ENCODE results near the gene GPC6. TPM values are rescaled to one million over a fixed set of nuclear protein-coding genes. Genes with fewer than 3 reads are reported as not detected.
A peak's percentile ranks its signal among the peaks of the same experiment; 100 is the strongest.

The GPC6 gene
- total RNA-seq, 1 experiment from 2014 or later = 1.6 TPM

DNA sequence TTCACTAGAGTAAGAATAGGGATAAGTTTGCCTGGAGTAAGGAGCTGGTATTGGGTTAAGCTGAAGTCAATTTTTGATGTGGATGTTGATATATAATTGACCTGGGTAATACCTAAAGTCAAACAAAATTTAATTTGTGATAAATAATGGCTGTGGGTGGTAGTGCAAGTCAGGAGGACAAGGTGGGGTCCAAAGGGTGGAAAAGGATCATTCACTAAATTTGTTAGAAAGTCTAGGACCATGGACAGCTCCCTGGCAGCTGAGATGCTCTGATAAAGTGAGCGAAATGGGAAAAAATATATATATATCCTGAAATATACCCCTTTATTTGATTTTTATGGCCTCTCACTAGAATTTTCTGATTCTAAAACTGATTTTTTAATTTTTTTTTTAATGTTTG, 463.5 kb downstream of the GPC6 start:
- H3K4me1 ChIP-seq (replicated peaks) = no peaks in the 10 kb centered on the region
- no peaks in the 10 kb centered on the region for H3K36me3 ChIP-seq
- H3K4me3 ChIP-seq = no peak overlapping the region
- no peaks in the 10 kb centered on the region for H3K27me3 ChIP-seq (replicated peaks)
- peak; percentile 61 for DNase-seq (ENCODE audit: low read depth in 1 of 2, low spot score in 2 of 2)
- H3K27ac ChIP-seq = no peak overlapping the region
- no peaks in the 10 kb centered on the region for H3K9me3 ChIP-seq (replicated peaks)

DNA sequence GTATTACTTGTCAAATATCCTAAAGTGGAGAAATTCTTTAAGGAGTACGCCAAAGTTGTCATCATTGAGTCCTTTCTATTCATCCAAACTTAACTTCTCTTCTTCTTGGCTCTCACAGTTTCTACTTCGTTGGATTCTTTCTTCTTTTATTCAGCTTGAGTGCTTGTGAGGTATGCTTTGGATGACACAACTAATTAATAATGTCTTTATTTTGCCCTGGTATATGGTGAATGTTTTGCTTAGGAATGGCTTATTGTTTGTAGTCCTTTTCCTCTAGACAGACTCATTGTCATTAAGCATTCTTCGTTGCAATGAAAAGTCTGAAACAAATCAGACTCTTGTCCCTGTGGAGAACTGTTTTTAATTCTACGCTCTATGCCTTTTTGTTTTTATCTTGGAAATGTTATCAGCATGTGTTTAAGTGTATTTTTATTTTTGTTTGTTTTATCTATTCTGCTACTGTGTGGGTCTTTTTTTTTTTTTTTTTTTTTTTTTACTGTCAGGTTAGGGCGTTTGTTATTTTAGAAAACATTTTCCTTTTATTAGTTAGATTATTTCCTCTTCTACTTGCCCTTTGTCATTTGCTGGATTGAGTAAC, 471.5 kb downstream of the GPC6 start:
- no peak for DNase-seq (ENCODE audit: low read depth in 1 of 2, low spot score in 2 of 2)
- Histone ChIP-seq H3K9me3 (replicated peaks) (no peaks in the 10 kb centered on the region), H3K27me3 (replicated peaks) (no peaks in the 10 kb centered on the region), H3K4me1 (replicated peaks) (no peaks in the 10 kb centered on the region), H3K36me3 (no peaks in the 10 kb centered on the region), H3K4me3 (no peak overlapping the region), H3K27ac (no peak overlapping the region)

DNA sequence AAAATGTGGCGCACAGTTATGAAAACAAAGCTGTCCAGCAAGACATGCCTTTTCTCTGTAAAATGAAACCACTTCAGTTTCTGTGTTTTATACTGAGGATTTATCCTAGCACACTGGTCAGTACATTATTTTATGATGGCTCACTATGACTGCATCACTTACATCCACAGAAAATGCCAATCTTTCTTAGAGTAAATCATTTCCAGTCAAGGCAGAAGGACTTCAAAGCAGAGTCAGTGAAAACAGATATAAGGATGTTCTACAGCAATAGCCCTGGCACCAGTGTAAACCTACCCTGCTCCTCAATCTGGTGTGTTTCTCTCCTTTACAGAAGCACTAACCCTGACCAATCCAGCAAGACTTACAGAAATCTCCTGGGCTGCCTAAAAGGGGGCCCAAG, 473.5 kb downstream of the GPC6 start:
- Histone ChIP-seq H3K36me3 (no peaks in the 10 kb centered on the region), H3K9me3 (replicated peaks) (no peaks in the 10 kb centered on the region), H3K27ac (no peak overlapping the region), H3K27me3 (replicated peaks) (no peaks in the 10 kb centered on the region), H3K4me1 (replicated peaks) (no peaks in the 10 kb centered on the region), H3K4me3 (no peak overlapping the region)
- DNase-seq (ENCODE audit: low read depth in 1 of 2, low spot score in 2 of 2) = no peak

DNA sequence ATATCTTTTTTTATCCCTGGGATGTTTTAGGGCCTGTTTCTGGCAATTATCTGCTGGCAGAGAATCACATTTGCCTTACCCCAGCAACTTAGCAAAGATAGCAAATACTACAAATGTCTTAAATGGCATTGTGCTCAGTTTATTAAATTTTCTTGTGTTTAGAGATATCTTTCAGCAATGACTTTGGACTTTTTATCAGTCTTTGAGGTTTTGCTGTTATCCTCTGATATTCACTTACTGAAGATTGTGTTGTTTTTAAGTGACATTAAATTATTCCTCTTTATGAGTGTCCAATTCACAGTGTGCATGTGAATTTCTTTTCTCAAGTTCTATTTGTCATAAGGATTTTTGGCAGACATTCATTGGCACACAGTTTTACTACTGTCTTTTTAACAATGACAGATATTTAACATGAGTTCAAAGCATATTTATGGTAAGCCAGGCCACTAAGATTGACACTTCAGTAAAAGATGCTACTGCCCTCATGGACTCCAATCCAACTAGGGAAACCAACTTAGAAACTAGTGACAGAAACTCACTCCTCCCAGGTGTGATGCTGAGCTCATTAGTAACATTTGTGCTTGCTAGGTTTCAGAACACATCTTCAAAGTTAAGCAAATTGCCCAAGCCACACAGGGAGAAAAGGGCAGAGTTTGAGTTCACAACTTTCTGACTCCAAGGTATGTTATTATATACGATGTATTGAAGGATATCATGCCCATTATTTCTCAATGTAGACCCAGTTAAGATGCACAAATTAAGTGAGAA, 481.9 kb downstream of the GPC6 start:
- Histone ChIP-seq H3K9me3 (replicated peaks) (no peaks in the 10 kb centered on the region), H3K27me3 (replicated peaks) (no peaks in the 10 kb centered on the region; the same call in 1 of the 2 replicates), H3K36me3 (no peaks in the 10 kb centered on the region), H3K4me1 (replicated peaks) (peaks cover 2% of the 10 kb centered on the region), H3K27ac (no peak overlapping the region), H3K4me3 (no peak overlapping the region)
- DNase-seq (ENCODE audit: low read depth in 1 of 2, low spot score in 2 of 2) = no peak

DNA sequence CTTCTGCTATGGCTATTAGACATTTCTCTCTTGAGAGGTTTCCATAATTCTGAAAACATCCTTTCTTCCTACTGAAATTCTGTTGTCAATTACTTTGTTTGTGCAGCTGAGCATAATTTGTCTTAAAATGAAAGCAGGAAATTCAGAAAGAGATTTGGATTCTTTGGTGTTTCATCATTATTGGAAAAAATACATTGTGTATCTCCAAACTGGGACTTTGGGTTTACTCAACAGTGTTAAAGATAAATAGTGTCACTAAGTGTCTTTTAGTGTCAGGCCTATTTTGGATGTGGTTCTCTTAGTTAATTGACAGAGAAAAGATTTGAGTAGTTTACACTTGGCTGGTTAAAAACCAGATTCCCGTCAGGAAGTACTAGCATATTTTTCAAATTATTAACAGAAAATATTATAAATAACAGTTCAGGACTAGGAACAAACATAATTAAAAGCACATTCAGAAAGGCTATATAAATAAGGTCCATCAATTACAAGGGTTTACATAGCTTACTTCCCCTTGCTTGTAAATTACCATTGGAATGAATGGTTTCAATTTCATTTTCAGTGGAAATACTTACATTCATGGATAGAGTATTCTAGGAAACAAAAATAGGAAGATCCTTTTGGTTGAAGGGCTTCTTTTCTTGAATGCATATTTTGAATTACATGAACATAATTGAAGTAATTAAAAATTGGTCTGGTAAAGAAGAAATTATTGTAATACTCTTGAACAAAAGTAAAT, 483.1 kb downstream of the GPC6 start:
- H3K27ac ChIP-seq = no peak overlapping the region
- H3K36me3 ChIP-seq = no peaks in the 10 kb centered on the region
- H3K27me3 ChIP-seq (replicated peaks) = no peaks in the 10 kb centered on the region; the same call in 1 of the 2 replicates
- no peak overlapping the region for H3K4me3 ChIP-seq
- peaks cover 3% of the 10 kb centered on the region for H3K9me3 ChIP-seq (replicated peaks)
- H3K4me1 ChIP-seq (replicated peaks) = peaks cover 13% of the 10 kb centered on the region
- DNase-seq (ENCODE audit: low read depth in 1 of 2, low spot score in 2 of 2) = no peak

DNA sequence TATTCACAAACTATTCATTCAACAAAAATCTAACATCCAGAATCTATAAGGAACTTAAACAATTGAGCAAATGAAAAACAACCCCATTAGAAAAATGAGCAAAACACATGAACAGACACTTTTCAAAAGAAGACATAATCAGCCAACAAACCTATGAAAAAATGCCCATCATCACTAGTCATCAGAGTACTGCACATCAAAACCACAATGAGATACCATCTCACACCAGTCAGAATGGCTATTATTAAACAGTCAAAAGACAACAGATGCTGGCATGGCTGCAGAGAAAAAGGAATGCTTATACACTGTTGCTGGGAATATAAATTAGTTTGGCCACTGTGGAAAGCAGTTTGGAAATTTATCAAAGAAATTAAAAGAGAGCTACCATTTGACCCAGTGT, 487.6 kb downstream of the GPC6 start:
- Histone ChIP-seq H3K4me1 (replicated peaks) (peaks cover 37% of the 10 kb centered on the region), H3K4me3 (no peak overlapping the region), H3K27me3 (replicated peaks) (no peaks in the 10 kb centered on the region), H3K9me3 (replicated peaks) (peaks cover 8% of the 10 kb centered on the region), H3K27ac (peak overlapping the region; percentile 4; the same call in 1 of the 2 replicates), H3K36me3 (no peaks in the 10 kb centered on the region)
- peak in 1 of 2 experiments; percentile 81 for DNase-seq (ENCODE audit: low read depth in 1 of 2, low spot score in 2 of 2)

DNA sequence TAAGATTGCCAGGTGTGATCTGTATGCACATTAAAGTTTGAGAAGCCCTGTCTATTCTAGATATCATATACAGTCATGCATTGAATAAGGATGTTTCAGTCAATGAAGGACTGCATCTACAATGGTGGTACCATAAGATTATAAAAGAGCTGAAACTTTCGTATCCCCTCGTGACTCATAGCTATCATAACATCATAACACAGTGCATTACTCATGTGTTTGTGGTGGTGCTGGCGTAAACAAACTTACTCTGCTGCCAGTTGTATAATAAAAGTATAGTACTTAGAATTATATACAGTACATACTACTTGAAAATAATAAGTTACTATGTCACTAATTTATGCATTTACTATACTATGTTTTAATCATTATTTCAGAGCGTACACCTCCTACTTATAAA, 489.3 kb downstream of the GPC6 start:
- H3K4me3 ChIP-seq = no peak overlapping the region
- H3K36me3 ChIP-seq = no peaks in the 10 kb centered on the region
- peaks cover 8% of the 10 kb centered on the region for H3K9me3 ChIP-seq (replicated peaks)
- H3K4me1 ChIP-seq (replicated peaks) = peaks cover 37% of the 10 kb centered on the region
- H3K27ac ChIP-seq = peak overlapping the region; percentile 24
- DNase-seq (ENCODE audit: low read depth in 1 of 2, low spot score in 2 of 2) = peak; percentile 80 to 92
- no peaks in the 10 kb centered on the region for H3K27me3 ChIP-seq (replicated peaks)

DNA sequence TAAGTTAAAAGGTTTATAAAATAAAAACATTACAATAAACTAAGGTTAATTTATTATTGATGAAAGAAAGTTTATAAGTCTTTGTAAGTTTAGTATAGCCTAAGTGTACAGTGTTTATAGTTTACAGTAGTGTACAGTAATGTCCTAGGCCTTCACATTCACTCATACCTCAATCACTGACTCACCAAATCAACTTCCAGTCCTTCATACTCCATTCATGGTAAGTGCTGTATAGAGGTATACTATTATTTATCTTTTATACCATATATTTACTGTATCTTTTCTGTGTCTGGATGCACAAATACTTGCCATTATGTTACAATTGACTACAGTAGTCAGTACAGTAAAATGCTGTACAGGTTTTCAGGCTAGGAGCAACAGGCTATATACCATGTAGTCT, 490.0 kb downstream of the GPC6 start:
- H3K4me1 ChIP-seq (replicated peaks) = peaks cover 37% of the 10 kb centered on the region
- peak overlapping the region; percentile 24; the same call in 1 of the 2 replicates for H3K27ac ChIP-seq
- no peak overlapping the region for H3K4me3 ChIP-seq
- H3K9me3 ChIP-seq (replicated peaks) = peaks cover 8% of the 10 kb centered on the region
- no peaks in the 10 kb centered on the region for H3K36me3 ChIP-seq
- peak in 1 of 2 experiments; percentile 63 for DNase-seq (ENCODE audit: low read depth in 1 of 2, low spot score in 2 of 2)
- no peaks in the 10 kb centered on the region for H3K27me3 ChIP-seq (replicated peaks)

DNA sequence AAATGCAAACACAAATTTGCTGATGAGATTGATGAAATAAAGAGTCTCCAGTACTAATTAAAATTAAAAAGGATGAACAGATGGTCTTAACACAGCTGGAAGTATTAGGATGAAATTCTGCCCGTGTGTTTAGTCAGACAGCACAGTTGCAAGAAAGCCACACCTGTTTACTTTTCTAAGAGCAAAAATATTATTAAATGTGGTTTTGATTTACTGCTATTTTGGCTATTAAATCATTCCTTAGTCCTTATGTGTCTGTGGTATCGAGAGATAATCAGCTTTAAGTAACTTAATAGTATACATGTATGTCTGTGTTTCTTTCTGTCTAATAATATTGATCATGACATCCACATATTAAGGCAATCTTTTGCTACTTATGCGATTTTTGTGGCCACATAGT, 494.9 kb downstream of the GPC6 start:
- H3K9me3 ChIP-seq (replicated peaks) = no peaks in the 10 kb centered on the region
- peaks cover 5% of the 10 kb centered on the region for H3K27me3 ChIP-seq (replicated peaks)
- H3K27ac ChIP-seq = no peak overlapping the region
- no peak for DNase-seq (ENCODE audit: low read depth in 1 of 2, low spot score in 2 of 2)
- peaks cover 13% of the 10 kb centered on the region for H3K4me1 ChIP-seq (replicated peaks)
- no peak overlapping the region for H3K4me3 ChIP-seq
- no peaks in the 10 kb centered on the region for H3K36me3 ChIP-seq

DNA sequence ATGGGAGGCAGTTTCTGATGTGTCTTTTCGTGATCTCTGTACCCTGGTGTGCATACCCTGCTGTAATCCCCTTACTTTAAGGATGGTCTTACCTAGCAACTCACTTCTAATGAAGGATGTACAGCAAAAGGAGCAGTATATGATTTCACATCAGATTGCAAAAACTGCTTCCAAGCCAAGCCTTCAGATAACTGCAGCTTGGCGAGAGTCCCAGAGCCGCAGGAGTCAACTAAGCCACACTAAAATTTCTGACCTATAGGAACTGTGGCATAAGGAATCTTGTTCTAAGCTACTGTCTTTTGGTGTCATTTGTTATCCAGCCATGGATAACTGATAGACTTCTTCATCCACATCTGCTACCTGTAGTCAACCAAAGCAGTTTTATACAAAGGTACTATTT, 496.7 kb downstream of the GPC6 start:
- no peak for DNase-seq (ENCODE audit: low read depth in 1 of 2, low spot score in 2 of 2)
- Histone ChIP-seq H3K9me3 (replicated peaks) (no peaks in the 10 kb centered on the region), H3K4me3 (no peak overlapping the region), H3K36me3 (no peaks in the 10 kb centered on the region), H3K27ac (no peak overlapping the region), H3K27me3 (replicated peaks) (peaks cover 5% of the 10 kb centered on the region), H3K4me1 (replicated peaks) (peaks cover 23% of the 10 kb centered on the region)

DNA sequence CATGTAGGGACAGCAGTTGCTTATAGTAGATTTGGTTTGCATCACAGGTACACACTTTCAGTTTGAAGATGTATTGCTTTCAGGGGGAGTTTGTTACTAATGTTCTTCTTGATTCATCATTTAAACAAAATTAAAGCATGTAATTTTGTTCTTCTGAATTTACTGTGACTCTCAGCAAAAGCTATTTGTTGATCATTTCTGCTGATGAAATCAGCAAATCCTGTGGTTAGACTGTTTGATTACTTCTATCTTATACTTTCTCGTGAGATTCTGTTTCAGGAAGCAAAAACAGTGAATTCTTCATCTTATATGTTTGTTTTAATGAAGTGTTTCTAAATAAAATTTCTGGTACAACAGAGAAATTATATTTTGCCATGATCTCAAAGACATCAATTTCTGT, 497.6 kb downstream of the GPC6 start:
- H3K27me3 ChIP-seq (replicated peaks) = peaks cover 5% of the 10 kb centered on the region
- DNase-seq (ENCODE audit: low read depth in 1 of 2, low spot score in 2 of 2) = no peak
- H3K9me3 ChIP-seq (replicated peaks) = no peaks in the 10 kb centered on the region
- H3K4me3 ChIP-seq = no peak overlapping the region
- H3K27ac ChIP-seq = no peak overlapping the region
- peaks cover 23% of the 10 kb centered on the region for H3K4me1 ChIP-seq (replicated peaks)
- no peaks in the 10 kb centered on the region for H3K36me3 ChIP-seq

DNA sequence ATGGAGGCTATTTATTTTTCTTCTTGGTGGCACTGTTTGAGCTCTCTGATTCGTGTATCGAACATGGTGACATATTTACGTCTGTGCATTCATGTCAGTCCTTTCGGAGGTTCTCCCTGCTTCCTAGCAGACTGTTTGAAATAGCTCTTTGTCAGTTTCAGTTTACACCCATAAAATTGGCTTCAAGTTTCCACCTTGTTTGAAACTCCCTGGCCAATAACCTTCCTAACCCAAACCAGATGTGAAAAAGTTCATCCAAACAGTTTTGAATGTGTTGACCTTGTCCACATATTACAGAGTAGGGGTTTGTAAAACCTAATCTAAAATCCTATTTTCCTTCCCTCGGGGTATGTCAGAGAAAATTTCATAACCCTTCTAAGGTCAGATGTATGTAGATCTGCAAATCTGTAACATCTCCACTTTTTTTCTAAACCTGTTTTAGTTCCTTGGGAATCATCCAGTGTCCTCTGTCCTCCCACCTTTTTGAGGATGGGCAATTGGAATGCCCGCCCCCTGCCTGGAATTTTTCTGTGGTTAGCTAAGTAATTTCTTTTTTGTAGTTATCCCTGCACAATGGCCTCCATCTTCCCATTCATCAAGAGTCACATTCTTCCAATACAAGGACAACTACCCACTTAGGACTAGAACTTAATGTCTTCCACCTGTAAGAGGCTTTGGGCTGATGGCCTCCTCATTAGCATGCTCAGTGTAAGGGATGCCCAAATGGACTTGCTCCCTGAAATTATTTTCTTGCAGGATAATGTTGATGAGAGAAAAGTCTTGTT, 499.8 kb downstream of the GPC6 start:
- no peaks in the 10 kb centered on the region for H3K9me3 ChIP-seq (replicated peaks)
- no peak overlapping the region for H3K4me3 ChIP-seq
- H3K27ac ChIP-seq = no peak overlapping the region
- no peaks in the 10 kb centered on the region for H3K36me3 ChIP-seq
- peak in 1 of 2 experiments; percentile 53 for DNase-seq (ENCODE audit: low read depth in 1 of 2, low spot score in 2 of 2)
- peaks cover 5% of the 10 kb centered on the region for H3K27me3 ChIP-seq (replicated peaks)
- peaks cover 38% of the 10 kb centered on the region for H3K4me1 ChIP-seq (replicated peaks)

All from SJSA1 (cell line).